GM18868 (cell line): ENCODE results near the gene OPTC.
"Not testable (repeated sequence)": the region's sequence is repeated elsewhere in the genome, so short reads cannot be mapped to it uniquely, and the experiment has no call there.

Experiments
- ATAC-seq: cut with Tn5 transposase; IDR thresholded peaks from one replicate; pipeline ENCODE4 v1.9.1; 2021; ENCODE audit warnings: mild to moderate bottlenecking, moderate library complexity; ENCODE audit not compliant: unreplicated experiment

Gene OPTC

GRCh38 chr1:203493901-203494300 lies at the start of gene OPTC:
Gene OPTC, plus strand, starts transcription at chr1:203494153. Its CDS starts 1,853 bp downstream, at chr1:203496006.
- no peak for ATAC-seq

DNA sequence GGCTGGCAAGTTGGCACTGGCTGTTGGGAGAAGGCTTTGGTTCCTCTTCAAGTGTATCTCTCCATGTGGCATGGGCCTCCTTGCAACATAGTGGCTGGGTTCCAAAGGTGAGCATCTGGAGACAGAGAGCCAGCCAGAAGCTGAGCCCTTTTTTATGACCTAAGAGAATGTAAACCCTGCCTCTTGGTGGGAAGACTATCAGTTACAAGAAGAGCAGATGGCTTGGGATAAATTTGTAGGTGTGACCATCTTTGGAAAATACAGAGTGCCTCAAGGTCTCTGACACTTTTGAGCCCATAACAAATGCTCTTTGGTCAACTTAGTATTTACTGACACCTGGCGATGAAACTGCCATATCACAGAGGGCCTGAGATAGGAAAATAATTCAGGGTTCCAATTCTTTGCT lies 49.8 kb upstream of the OPTC start:
- no peak for ATAC-seq

DNA sequence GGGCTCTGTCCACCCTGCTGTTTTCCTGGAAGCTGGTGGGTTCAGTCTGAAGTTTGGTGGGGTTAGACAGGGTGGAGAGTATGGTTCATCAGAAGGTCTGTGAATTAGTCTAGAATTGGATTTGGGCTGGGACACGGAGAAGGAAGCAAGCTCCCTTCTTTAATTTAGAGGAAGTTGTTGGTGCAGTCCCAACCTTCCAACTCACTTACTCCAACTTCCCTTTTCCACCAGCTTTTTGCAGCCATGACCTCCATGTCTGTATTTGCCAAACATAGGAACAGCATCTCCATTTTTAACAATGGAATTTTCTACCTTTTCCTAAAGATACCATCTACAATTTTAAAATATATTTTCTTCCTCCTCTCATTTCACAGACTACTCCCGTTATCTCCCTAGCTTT lies 46.8 kb upstream of the OPTC start:
- ATAC-seq: no peak

GRCh38 chr1:203447598-203447997 lies 46.4 kb upstream of the OPTC start:
- not testable (repeated sequence) for ATAC-seq

- no peak for ATAC-seq
Observed at GRCh38 chr1:203448521-203449061, 45.4 kb upstream of the OPTC start.

DNA sequence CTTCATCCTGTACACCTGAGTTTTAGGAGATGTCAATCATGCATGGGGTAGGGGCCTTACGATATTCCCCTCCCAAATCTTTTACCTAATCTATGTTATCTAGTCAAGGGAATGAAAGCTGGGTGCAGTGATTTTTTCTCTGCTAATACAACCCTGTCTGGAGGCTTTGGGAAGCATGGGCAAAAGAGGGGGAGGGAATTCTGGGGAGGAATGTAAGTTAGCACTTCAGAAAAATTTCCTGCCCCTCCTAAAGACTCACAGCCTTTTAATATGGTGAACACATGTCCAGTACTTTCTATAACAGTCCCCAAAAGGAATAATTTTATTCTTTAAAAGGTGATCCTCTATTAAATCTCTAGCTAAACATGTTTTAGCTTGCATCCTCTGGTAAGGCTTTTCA lies 44.0 kb upstream of the OPTC start:
- no peak for ATAC-seq

- no peak for ATAC-seq
Observed at GRCh38 chr1:203450479-203451149, 43.3 kb upstream of the OPTC start.

DNA sequence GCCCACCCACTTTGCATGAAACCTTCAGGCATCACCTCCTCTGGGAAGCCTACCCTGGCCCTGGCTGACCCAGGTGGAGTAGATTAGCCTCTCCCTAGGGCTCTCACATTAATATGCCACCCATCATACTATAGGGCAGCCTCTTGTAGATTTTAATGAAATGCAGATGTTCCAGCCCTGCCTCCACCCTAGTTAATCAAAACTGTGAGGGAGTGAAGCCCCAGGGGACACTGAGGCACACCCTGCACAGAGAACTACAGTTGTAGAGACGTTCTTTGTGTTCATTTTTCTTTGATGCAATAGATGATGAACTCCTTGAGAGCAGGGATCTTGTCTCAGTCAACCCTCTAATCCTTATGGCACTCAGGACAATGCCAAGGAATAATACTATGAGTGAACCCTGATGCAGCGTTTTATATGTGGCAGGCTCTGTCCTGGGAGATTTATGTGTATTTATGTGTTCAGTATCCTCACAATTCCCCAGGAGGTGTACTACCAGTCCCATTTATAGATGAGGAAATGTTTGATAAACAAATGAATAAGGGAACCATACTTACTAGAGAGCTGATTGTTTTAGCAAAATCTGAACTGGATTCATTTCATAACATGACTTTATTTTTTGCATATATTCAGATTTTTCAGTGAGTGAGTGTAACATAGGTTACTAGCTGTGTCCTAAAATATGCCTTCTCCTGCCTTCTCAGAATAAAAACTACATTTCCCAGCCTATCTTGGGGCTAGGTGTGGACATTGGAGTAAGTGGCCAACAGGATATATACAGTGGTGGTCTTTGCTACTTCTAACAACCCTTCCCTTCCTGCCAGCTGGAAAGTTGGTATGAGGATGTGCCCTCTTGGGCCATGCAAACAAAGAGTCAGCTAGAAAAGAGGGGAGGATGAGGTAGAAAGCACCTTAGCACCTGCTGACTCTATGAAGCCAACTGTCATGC lies 41.8 kb upstream of the OPTC start:
- ATAC-seq: no peak

DNA sequence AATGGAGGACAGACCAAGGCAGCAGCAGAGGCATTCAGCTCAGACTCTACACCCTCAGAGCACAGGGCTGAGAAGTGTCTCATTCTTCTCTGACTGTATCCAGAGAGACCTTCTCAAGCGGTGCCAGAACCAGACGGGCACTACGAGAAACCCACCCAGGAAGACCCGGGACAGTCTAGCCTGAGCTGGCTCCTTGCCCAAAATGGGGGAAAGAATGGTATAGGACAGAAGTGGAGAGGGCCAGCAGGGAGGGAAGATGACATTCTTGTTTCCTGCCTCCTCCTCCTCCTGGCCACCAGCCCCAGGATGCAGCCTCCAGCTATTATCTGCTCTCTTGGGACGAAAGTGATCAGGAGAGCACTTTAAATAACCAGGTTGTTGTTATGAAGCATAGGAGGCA lies 40.9 kb upstream of the OPTC start:
- ATAC-seq: no peak

DNA sequence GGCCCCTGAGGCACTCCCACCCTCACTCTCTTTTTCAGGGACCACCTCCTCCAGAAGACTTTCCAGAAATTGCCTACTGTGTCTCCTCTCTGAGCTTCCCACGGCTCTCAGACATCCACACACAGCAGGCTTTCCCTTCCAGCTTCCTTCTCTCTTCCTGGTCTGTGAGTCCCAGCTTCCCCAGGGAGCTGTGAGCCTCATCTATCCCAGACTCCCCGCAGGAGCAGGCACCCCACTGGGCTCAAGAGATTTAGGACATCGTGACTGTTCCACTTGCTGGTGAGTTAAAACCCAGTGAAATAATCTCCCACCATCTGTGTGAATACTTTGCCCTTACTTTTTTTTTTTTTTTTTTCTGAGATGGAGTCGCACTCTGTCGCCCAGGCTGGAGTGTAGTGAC lies 40.3 kb upstream of the OPTC start:
- no peak for ATAC-seq

DNA sequence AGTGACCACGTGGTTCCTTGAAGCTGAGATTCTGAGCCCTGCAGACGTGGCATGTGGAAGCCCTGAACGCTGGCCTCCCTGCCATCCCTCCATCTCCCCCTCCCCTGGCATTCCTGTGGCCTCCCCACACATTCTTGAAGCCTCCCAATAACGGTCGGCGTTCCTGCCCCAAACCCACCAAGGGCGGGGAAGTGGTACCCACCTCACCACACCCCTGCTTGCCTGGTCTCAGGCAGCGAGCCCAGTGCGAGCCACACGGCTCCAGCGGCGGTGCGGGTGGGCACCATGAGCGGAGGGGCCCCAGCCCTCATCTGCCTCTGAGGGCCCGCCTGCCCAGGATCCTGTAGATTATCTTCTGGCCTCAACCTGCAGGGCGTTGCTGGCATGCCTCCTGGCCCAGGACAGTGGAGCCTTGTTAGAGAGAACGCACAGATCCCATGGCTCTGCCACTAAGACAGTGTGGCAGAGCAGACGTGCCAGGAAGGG lies 38.9 kb upstream of the OPTC start:
- ATAC-seq: no peak

DNA sequence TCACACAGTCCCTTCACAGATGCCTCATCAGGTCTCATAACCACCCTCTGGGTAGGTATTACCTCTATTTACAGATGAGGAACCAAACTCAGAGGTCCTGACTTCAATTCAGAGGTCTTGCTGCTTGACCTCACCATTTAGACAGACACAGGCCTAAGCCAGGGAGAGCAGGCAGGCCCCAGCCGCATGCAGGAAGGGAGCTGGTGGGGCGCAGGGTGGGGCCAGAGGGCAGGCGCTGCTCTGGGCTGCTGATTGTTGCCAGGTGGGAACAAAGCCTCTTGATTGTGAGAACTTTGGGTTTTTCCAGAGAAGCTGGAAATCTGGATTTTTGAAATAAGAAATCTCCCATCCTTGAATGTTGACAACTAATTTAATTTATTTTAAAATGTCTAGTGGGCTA lies 38.2 kb upstream of the OPTC start:
- ATAC-seq: no peak

GRCh38 chr1:203456577-203456976 lies 37.4 kb upstream of the OPTC start:
- no peak for ATAC-seq

GRCh38 chr1:203458078-203458477 lies 35.9 kb upstream of the OPTC start:
- no peak for ATAC-seq

DNA sequence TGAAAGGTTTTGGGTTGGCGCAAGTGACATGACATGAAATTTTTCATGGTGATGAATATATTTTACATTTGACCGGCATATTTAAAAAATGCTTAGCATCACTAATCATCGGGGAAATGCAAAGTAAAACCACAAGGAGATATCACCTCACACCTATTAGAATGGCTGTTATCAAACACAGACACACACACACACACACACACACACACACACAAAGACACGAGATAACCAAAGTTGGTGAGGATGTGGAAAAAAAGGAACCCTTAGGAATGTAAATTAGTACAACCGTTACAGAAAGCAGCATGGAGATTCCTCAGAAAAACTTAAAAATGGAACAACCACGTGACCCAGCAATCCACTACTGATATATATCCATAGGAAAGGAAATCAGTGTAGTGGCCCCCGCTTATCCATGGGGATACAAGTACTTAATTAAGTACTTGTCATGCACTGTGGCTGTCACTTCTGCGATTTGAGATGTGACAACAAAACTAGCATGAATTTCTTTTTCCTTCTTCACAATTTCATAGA lies 34.2 kb upstream of the OPTC start:
- no peak for ATAC-seq

GRCh38 chr1:203461717-203462116 lies 32.2 kb upstream of the OPTC start:
- no peak for ATAC-seq

- ATAC-seq: no peak
Observed at GRCh38 chr1:203462143-203462542, 31.8 kb upstream of the OPTC start.

GRCh38 chr1:203462878-203463277 lies 31.1 kb upstream of the OPTC start:
- no peak for ATAC-seq

DNA sequence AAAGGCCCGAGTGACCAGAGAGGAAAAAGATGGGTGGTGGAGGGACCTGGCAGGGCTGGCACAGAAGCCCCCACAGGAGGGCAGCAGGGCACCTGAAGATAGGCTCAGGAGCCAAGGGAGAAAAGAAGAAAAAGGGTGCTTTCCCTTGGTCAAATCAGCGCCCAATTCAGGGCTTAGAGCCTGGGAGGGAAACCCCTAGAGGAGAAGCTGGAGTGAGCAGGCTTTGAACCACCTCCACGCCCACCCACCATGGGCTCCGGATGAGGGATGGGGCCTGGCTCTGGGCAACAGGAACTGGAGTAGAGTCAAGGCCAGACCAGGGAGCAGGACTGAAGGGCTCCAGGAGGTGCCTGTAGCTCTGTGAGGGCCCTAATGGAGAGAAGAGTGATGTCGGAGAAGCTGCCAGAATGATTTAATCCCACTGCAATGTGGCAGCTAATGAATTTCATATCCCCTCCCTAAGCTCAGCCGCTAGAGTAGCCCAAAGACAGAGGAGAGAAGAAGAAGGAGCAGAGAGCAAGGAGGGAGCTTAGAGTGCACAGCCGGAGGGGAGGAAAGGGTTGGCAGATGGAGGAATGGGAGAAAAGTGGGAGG lies 30.4 kb upstream of the OPTC start:
- ATAC-seq: no peak

- no peak for ATAC-seq
Observed at GRCh38 chr1:203464226-203464625, 29.7 kb upstream of the OPTC start.

- no peak for ATAC-seq
Observed at GRCh38 chr1:203464743-203465142, 29.2 kb upstream of the OPTC start.
